ENCODE data around the gene RPS19BP1.
A peak's percentile ranks its signal among the peaks of the same experiment; 100 is the strongest.
"Not testable (repeated sequence)": the region's sequence is repeated elsewhere in the genome, so short reads cannot be mapped to it uniquely, and the experiment has no call there.

Gene RPS19BP1

GRCh38 chr22:39527481-39527961, 5.0 kb downstream of the RPS19BP1 start:
- no peak for DNase-seq

GRCh38 chr22:39526736-39527171, 5.8 kb downstream of the RPS19BP1 start:
- DNase-seq, result no peak

GRCh38 chr22:39525658-39525975, 6.9 kb downstream of the RPS19BP1 start:
- no peak for DNase-seq

GRCh38 chr22:39524753-39525657, 7.5 kb downstream of the RPS19BP1 start:
- no peak for DNase-seq

- no peak for DNase-seq
Observed at GRCh38 chr22:39524089-39524752, 8.3 kb downstream of the RPS19BP1 start.

- DNase-seq, result no peak
Observed at GRCh38 chr22:39522567-39523300, 9.8 kb downstream of the RPS19BP1 start.

GRCh38 chr22:39522091-39522490, 10.5 kb downstream of the RPS19BP1 start:
- DNase-seq, result not testable (repeated sequence)

- not testable (repeated sequence) for DNase-seq
Observed at GRCh38 chr22:39521106-39521885, 11.3 kb downstream of the RPS19BP1 start.

- peak; percentile 95 for DNase-seq
Observed at GRCh38 chr22:39520226-39521105, 12.1 kb downstream of the RPS19BP1 start, which contains the start of gene ATF4. TSS of gene ATF4 (plus strand) at chr22:39520562. CDS start at chr22:39521446, 884 bp downstream.

GRCh38 chr22:39519681-39520225, 12.8 kb downstream of the RPS19BP1 start:
- no peak for DNase-seq

- DNase-seq, result no peak
Observed at GRCh38 chr22:39518996-39519680, 13.4 kb downstream of the RPS19BP1 start.

GRCh38 chr22:39518144-39518786, 14.3 kb downstream of the RPS19BP1 start:
- no peak for DNase-seq

GRCh38 chr22:39517470-39517869, 15.1 kb downstream of the RPS19BP1 start:
- no peak for DNase-seq

GRCh38 chr22:39515266-39516050, 17.1 kb downstream of the RPS19BP1 start:
- DNase-seq, result no peak

GRCh38 chr22:39514373-39514973, 18.1 kb downstream of the RPS19BP1 start:
- peak; percentile 60 for DNase-seq

- no peak for DNase-seq
Observed at GRCh38 chr22:39513791-39514190, 18.8 kb downstream of the RPS19BP1 start.

GRCh38 chr22:39512026-39512425, 20.5 kb downstream of the RPS19BP1 start:
- no peak for DNase-seq

GRCh38 chr22:39511226-39511625, 21.3 kb downstream of the RPS19BP1 start:
- no peak for DNase-seq

All from activated CD4-positive, alpha-beta T cell treated with anti-CD3 and anti-CD28 coated beads, Interleukin-2, amount 50 U/mL, for 1 hour (primary cell).